PC-3 (cell line): ENCODE measurements around the gene ATP10A. TPM values are rescaled to one million over a fixed set of nuclear protein-coding genes. Genes with fewer than 3 reads are reported as not detected.

Source experiments
- ATAC-seq: fragments of 200-7000 bp; cut with Tn5 transposase; 2 replicates; pipeline ENCODE4 v1.9.1; 2020; ENCODE audit warnings: mild to moderate bottlenecking, moderate library complexity
- BruUV-seq: library from RNA; stranded (reverse); fragments of 400-500 nt; replicated peaks from 2 replicates; lab custom pipeline; 2021; lab: Mats Ljungman, UMichigan
- CTCF ChIA-PET: fragments of 300-600 bp; sonication (Branson Sonifier 250); formaldehyde crosslinking; loops from one replicate; lab custom pipeline; 2022; ENCODE audit warnings: antibody characterized with exemption; lab: Charles Lee
- POLR2A ChIA-PET: fragments of 300-600 bp; sonication (Branson Sonifier 250); formaldehyde crosslinking; loops from one replicate; lab custom pipeline; 2022; ENCODE audit warnings: antibody characterized with exemption; ENCODE audit not compliant: unreplicated experiment; lab: Charles Lee
- DNase-seq: peaks from one replicate; pipeline ENCODE4 v3.0.0-alpha.2; 2015
- H2AFZ ChIP-seq: fragments of 300-600 bp; sonication (generic); 2 replicates; pipeline ENCODE4 v1.6.0; 2016; ENCODE audit warnings: antibody characterized with exemption, low read length
- H3F3A ChIP-seq: fragments of 300-600 bp; sonication (generic); one replicate; pipeline ENCODE4 v1.6.0; 2017; ENCODE audit warnings: antibody characterized with exemption, low read length, control low read depth, mild to moderate bottlenecking; ENCODE audit not compliant: unreplicated experiment
- H3K27ac ChIP-seq: fragments of 300-600 bp; sonication (generic); 2 replicates; pipeline ENCODE4 v1.5.1; 2016; ENCODE audit warnings: mild to moderate bottlenecking, low read length
- H3K27me3 ChIP-seq: fragments of 300-600 bp; sonication (generic); 2 replicates; pipeline ENCODE4 v1.6.1; 2016; ENCODE audit warnings: low read length, mixed read lengths
- H3K36me3 ChIP-seq: fragments of 300-600 bp; sonication (generic); 2 replicates; pipeline ENCODE4 v1.6.1; 2016; ENCODE audit warnings: low read depth, mixed run types, low read length, mixed read lengths
- H3K4me1 ChIP-seq: fragments of 300-600 bp; sonication (generic); 2 replicates; pipeline ENCODE4 v1.5.1; 2016; ENCODE audit warnings: low read length; ENCODE audit not compliant: insufficient read depth
- H3K4me2 ChIP-seq: fragments of 300-600 bp; sonication (generic); 2 replicates; pipeline ENCODE4 v1.6.0; 2016; ENCODE audit warnings: low read length
- H3K4me3 ChIP-seq: fragments of 300-600 bp; sonication (generic); 2 replicates; pipeline ENCODE4 v1.5.1; 2016; ENCODE audit warnings: mild to moderate bottlenecking, low read length, mixed read lengths
- H3K79me2 ChIP-seq: fragments of 300-600 bp; sonication (generic); 2 replicates; pipeline ENCODE4 v1.6.1; 2017; ENCODE audit warnings: low read length, mixed read lengths
- H3K9ac ChIP-seq: fragments of 300-600 bp; sonication (generic); 2 replicates; pipeline ENCODE4 v1.6.0; 2016; ENCODE audit warnings: mild to moderate bottlenecking, low read length
- H3K9me2 ChIP-seq: fragments of 300-600 bp; sonication (generic); replicated peaks from 2 replicates; pipeline ENCODE4 v1.6.1; 2016; ENCODE audit warnings: mixed run types, low read length, mixed read lengths
- H3K9me3 ChIP-seq: fragments of 300-600 bp; sonication (generic); 2 replicates; pipeline ENCODE4 v1.6.1; 2016; ENCODE audit warnings: low read length, mixed read lengths
- H4K20me1 ChIP-seq: fragments of 300-600 bp; sonication (generic); 2 replicates; pipeline ENCODE4 v1.6.1; 2016; ENCODE audit warnings: low read length, mixed read lengths
- EZH2 ChIP-seq: fragments of 300-600 bp; sonication (generic); IDR thresholded peaks from one replicate; pipeline ENCODE4 v1.6.1; 2017; ENCODE audit warnings: antibody characterized with exemption, mild to moderate bottlenecking, low read length; ENCODE audit not compliant: unreplicated experiment
- EZH2phosphoT487 ChIP-seq: fragments of 300-600 bp; sonication (generic); IDR thresholded peaks from 2 replicates; pipeline ENCODE4 v1.6.1; 2018; ENCODE audit warnings: mild to moderate bottlenecking, antibody characterized with exemption, low read length, borderline replicate concordance
- intact Hi-C: fragments of 100-400 bp; cut with micrococcal nuclease; formaldehyde crosslinking; loops from 2 replicates; pipeline ENCODE4 v1.9.0; 2023
- microRNA-seq: library from miRNA; unstranded; fragments of <30 nt; microRNA quantifications from one replicate; pipeline ENCODE4 v1.1.0, GENCODE V29; 2020; ENCODE audit not compliant: unreplicated experiment
- total RNA-seq: library from RNA; depleted of rRNA; stranded (reverse); fragments of >200 nt; gene quantifications from 2 replicates; pipeline ENCODE4 v1.2.3, GENCODE V29; 2014
- TF ChIP-seq, protein P1 (sequence below): fragments of 300-600 bp; sonication (generic); conservative IDR thresholded peaks from 2 replicates; pipeline ENCODE4 v1.5.1; 2017; ENCODE audit warnings: antibody characterized with exemption, low read depth, mild to moderate bottlenecking, low read length

Gene ATP10A
- total RNA-seq, 1 experiment from 2014 or later, result 2.6 TPM

DNA sequence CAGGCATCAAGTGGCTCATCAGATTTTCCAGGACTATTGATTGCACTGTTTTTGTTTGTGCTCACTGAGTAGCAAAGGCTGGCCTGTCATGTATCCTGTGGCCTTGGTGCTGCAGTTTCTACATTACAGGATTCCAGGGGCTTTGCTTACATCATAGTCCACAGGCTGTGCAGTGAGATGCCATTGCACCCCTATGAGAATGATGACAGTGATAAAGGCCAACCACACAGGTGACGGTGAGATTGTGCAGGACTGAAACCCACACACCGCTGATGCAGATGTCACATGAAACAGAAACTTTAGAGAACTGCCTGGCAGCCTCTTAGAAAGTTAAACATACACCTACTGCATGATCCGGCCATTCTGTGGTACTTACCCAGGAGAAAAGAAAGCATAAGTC, 229.3 kb downstream of the ATP10A start:
- intact Hi-C loops, result no loop called here
- ATAC-seq, result no peak
- Histone ChIP-seq H3K4me3 (no peak overlapping the region), H3K4me2 (no peak overlapping the region), H3K27me3 (peaks cover 17% of the 10 kb centered on the region; the same call in 1 of the 2 replicates), H3K36me3 (no peaks in the 10 kb centered on the region), H3K9ac (no peak overlapping the region), H4K20me1 (no peaks in the 10 kb centered on the region), H3K9me3 (0 out of 2 replicates have a peak, but pooled peaks cover 4% of the 10 kb centered on the region), H3K79me2 (no peaks in the 10 kb centered on the region), H3F3A (no peaks in the 10 kb centered on the region), H2AFZ (no peak overlapping the region), H3K4me1 (no peaks in the 10 kb centered on the region), H3K27ac (no peak overlapping the region), H3K9me2 (no peaks in the 10 kb centered on the region)
- ChIA-PET CTCF (no interaction called here), POLR2A (no interaction called here)
- DNase-seq, result no peak
- no TSS peak for BruUV-seq
- TF ChIP-seq, protein P1, sequence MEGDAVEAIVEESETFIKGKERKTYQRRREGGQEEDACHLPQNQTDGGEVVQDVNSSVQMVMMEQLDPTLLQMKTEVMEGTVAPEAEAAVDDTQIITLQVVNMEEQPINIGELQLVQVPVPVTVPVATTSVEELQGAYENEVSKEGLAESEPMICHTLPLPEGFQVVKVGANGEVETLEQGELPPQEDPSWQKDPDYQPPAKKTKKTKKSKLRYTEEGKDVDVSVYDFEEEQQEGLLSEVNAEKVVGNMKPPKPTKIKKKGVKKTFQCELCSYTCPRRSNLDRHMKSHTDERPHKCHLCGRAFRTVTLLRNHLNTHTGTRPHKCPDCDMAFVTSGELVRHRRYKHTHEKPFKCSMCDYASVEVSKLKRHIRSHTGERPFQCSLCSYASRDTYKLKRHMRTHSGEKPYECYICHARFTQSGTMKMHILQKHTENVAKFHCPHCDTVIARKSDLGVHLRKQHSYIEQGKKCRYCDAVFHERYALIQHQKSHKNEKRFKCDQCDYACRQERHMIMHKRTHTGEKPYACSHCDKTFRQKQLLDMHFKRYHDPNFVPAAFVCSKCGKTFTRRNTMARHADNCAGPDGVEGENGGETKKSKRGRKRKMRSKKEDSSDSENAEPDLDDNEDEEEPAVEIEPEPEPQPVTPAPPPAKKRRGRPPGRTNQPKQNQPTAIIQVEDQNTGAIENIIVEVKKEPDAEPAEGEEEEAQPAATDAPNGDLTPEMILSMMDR, result no peak
- TF ChIP-seq EZH2 (no peak), EZH2phosphoT487 (no peak)

DNA sequence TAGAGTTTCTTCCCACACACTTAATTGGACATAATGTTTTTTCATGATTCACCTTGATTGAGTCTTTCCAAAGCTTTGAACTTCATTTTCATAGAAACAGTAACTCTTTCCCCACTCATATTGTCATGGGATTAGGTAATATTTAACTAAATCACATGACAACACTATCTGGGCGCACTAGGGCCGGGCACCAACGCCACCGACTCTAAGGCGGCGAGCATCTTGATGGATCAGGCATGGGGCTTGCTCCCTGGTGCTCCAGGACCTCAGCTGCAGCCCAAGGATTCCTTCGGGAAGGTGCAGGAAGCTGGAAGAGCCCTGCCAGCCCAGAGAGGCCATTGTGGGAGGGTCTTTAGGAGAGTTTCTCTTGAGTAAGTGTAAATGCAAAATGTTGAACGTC, 231.2 kb downstream of the ATP10A start:
- DNase-seq, result no peak
- ChIA-PET POLR2A (no interaction called here), CTCF (no interaction called here)
- no peak overlapping the region for H3K4me2 ChIP-seq
- no peaks in the 10 kb centered on the region for H4K20me1 ChIP-seq
- H3K9me2 ChIP-seq, result no peaks in the 10 kb centered on the region
- H3K9me3 ChIP-seq, result 0 out of 2 replicates have a peak, but pooled peaks cover 4% of the 10 kb centered on the region
- no peaks in the 10 kb centered on the region for H3F3A ChIP-seq
- H3K36me3 ChIP-seq, result no peaks in the 10 kb centered on the region
- no TSS peak for BruUV-seq
- no peak overlapping the region for H3K27ac ChIP-seq
- TF ChIP-seq, protein P1, result no peak
- no peak for ATAC-seq
- H3K27me3 ChIP-seq, result 0 out of 2 replicates have a peak, but pooled peaks cover 7% of the 10 kb centered on the region
- H3K4me3 ChIP-seq, result no peak overlapping the region
- H3K9ac ChIP-seq, result no peak overlapping the region
- intact Hi-C loops, result no loop called here
- no peaks in the 10 kb centered on the region for H3K4me1 ChIP-seq
- no peaks in the 10 kb centered on the region for H3K79me2 ChIP-seq
- no peak overlapping the region for H2AFZ ChIP-seq

Small RNA genes within 50 kb of the gene (microRNA-seq; reads per million reads assigned to microRNA genes)
- not detected for gene MIR4715
